H1 (cell line): Measurements from ENCODE around the gene DISC1. TPM values are rescaled to one million over a fixed set of nuclear protein-coding genes. Genes with fewer than 3 reads are reported as not detected.

Experiments
- CTCF ChIA-PET: fragments of 300-600 bp; sonication (Branson Sonifier 250); formaldehyde crosslinking; loops from one replicate; lab custom pipeline; 2021; ENCODE audit not compliant: partially characterized antibody; lab: Charles Lee
- POLR2A ChIA-PET: fragments of 300-600 bp; sonication (Branson Sonifier 250); formaldehyde crosslinking; loops from one replicate; lab custom pipeline; 2021; ENCODE audit warnings: inconsistent platforms; ENCODE audit not compliant: partially characterized antibody; lab: Charles Lee
- DNase-seq, 2 experiments: peaks; one replicate each; pipeline versions ENCODE4 v3.0.0 to v3.0.0-alpha.2; 2010 to 2022; ENCODE audit warnings: low spot score in 2 of 2, low read depth in 1 of 2, mixed read lengths in 1 of 2
- FAIRE-seq: peaks from 2 replicates; lab custom pipeline; 2011; peaks lifted over from hg19 to GRCh38; lab: Jason Lieb, UNC
- H2AFZ ChIP-seq: 2 replicates; pipeline ENCODE4 v1.8.1; 2012; ENCODE audit warnings: low read length, inconsistent platforms
- H2AK5ac ChIP-seq: 2 replicates; pipeline ENCODE4 v1.6.1; 2013; ENCODE audit warnings: low read depth, low read length
- H2BK120ac ChIP-seq: replicated peaks from 2 replicates; pipeline ENCODE3; 2013; ENCODE audit warnings: low read depth, low read length, inconsistent platforms
- H2BK12ac ChIP-seq: 2 replicates; pipeline ENCODE4 v1.6.1; 2013; ENCODE audit warnings: low read depth, low read length
- H2BK15ac ChIP-seq: 2 replicates; pipeline ENCODE4 v1.6.1; 2013; ENCODE audit warnings: low read length
- H2BK20ac ChIP-seq: 2 replicates; pipeline ENCODE4 v1.6.1; 2013; ENCODE audit warnings: low read length
- H2BK5ac ChIP-seq: 2 replicates; pipeline ENCODE4 v1.6.1; 2013; ENCODE audit warnings: low read depth, low read length
- H3K14ac ChIP-seq: 2 replicates; pipeline ENCODE4 v1.6.1; 2013; ENCODE audit warnings: inconsistent platforms; ENCODE audit not compliant: insufficient read length
- H3K18ac ChIP-seq: 2 replicates; pipeline ENCODE4 v1.6.1; 2013; ENCODE audit warnings: low read length; ENCODE audit errors: extremely low read depth
- H3K23ac ChIP-seq: 2 replicates; pipeline ENCODE4 v1.6.1; 2013; ENCODE audit warnings: inconsistent platforms; ENCODE audit not compliant: insufficient read length
- H3K23me2 ChIP-seq: 2 replicates; pipeline ENCODE4 v1.6.1; 2013; ENCODE audit warnings: low read depth, low read length
- H3K27ac ChIP-seq: 2 replicates; pipeline ENCODE4 v1.6.1; 2011; ENCODE audit warnings: low read depth, low read length, inconsistent platforms
- H3K27me3 ChIP-seq, 4 experiments: replicated peaks in 1 of 4; 1 replicate in 1 of 4; 2 replicates in 3 of 4; pipeline versions ENCODE4 v1.6.1 to v1.8.1; 2011 to 2013; ENCODE audit warnings: low read length in 3 of 4, mild to moderate bottlenecking in 3 of 4, inconsistent platforms in 2 of 4, mixed read lengths in 2 of 4, moderate library complexity in 1 of 4; ENCODE audit not compliant: control insufficient read depth in 3 of 4, insufficient read depth in 3 of 4; ENCODE audit errors: extremely low read depth in 1 of 4
- H3K36me3 ChIP-seq, 4 experiments: 2 replicates each; pipeline versions ENCODE4 v1.6.1 to v1.8.1; 2011 to 2013; ENCODE audit warnings: mild to moderate bottlenecking in 4 of 4, low read length in 3 of 4, moderate library complexity in 2 of 4, control low read depth in 1 of 4, inconsistent platforms in 1 of 4; ENCODE audit not compliant: insufficient read depth in 4 of 4, control insufficient read depth in 2 of 4
- H3K4ac ChIP-seq: replicated peaks from 2 replicates; pipeline ENCODE3; 2013; ENCODE audit warnings: low read length, low read depth, mixed read lengths, inconsistent platforms; ENCODE audit not compliant: insufficient read length
- H3K4me1 ChIP-seq, 4 experiments: replicated peaks in 1 of 4; 1 replicate in 1 of 4; 2 replicates in 3 of 4; pipeline versions ENCODE4 v1.6.1 to v1.8.1; 2011 to 2013; ENCODE audit warnings: low read length in 3 of 4, inconsistent platforms in 2 of 4, mixed read lengths in 1 of 4; ENCODE audit not compliant: insufficient read depth in 4 of 4, control insufficient read depth in 3 of 4
- H3K4me2 ChIP-seq, 2 experiments: 2 replicates each; pipeline versions ENCODE4 v1.6.1 to v1.8.1; 2011 to 2013; ENCODE audit warnings: low read depth in 2 of 2, low read length in 2 of 2, control low read depth in 1 of 2, inconsistent platforms in 1 of 2, mild to moderate bottlenecking in 1 of 2; ENCODE audit not compliant: insufficient read depth in 1 of 2
- H3K4me3 ChIP-seq, 4 experiments: fragments of 200-600, 300-600 bp in 1 of 4; sonication (generic), shearing (Covaris generic), sonication (Bioruptor Twin) in 1 of 4; 2 replicates each; pipeline versions ENCODE4 v1.5.1 to v1.8.1; 2011 to 2016; ENCODE audit warnings: low read length in 4 of 4, low read depth in 3 of 4, control low read depth in 2 of 4, inconsistent platforms in 2 of 4, mild to moderate bottlenecking in 2 of 4, mixed read lengths in 1 of 4, moderate library complexity in 1 of 4; ENCODE audit not compliant: insufficient read depth in 2 of 4; ENCODE audit errors: extremely low read depth in 1 of 4
- H3K56ac ChIP-seq: replicated peaks from 2 replicates; pipeline ENCODE3; 2013; ENCODE audit warnings: low read depth, mild to moderate bottlenecking, mixed read lengths, low read length, inconsistent platforms; ENCODE audit not compliant: insufficient read length
- H3K79me1 ChIP-seq: 2 replicates; pipeline ENCODE4 v1.6.1; 2013; ENCODE audit warnings: low read depth, low read length, control low read depth
- H3K79me2 ChIP-seq, 2 experiments: 2 replicates each; pipeline versions ENCODE4 v1.6.1 to v1.8.1; 2012 to 2013; ENCODE audit warnings: low read length in 2 of 2, mild to moderate bottlenecking in 2 of 2, inconsistent platforms in 1 of 2; ENCODE audit not compliant: insufficient read depth in 2 of 2, control insufficient read depth in 1 of 2
- H3K9ac ChIP-seq, 4 experiments: replicated peaks in 1 of 4; 1 replicate in 1 of 4; 2 replicates in 3 of 4; pipeline versions ENCODE4 v1.6.1 to v1.8.1; 2011 to 2013; ENCODE audit warnings: low read depth in 3 of 4, low read length in 3 of 4, control low read depth in 2 of 4, mild to moderate bottlenecking in 2 of 4, moderate library complexity in 2 of 4, inconsistent platforms in 1 of 4; ENCODE audit errors: extremely low read depth in 1 of 4
- H3K9me3 ChIP-seq, 2 experiments: 2 replicates each; pipeline versions ENCODE4 v1.6.1 to v1.8.1; 2012 to 2013; ENCODE audit warnings: mild to moderate bottlenecking in 2 of 2, moderate library complexity in 2 of 2, control low read depth in 1 of 2, inconsistent platforms in 1 of 2, low read depth in 1 of 2, low read length in 1 of 2, mixed read lengths in 1 of 2; ENCODE audit not compliant: insufficient read depth in 2 of 2
- H4K20me1 ChIP-seq, 2 experiments: replicated peaks in 1 of 2; 2 replicates each; pipeline versions ENCODE3 to v1.8.1; 2011 to 2013; ENCODE audit warnings: inconsistent platforms in 2 of 2, low read length in 2 of 2, mild to moderate bottlenecking in 1 of 2; ENCODE audit not compliant: insufficient read depth in 2 of 2, control insufficient read depth in 1 of 2
- H4K5ac ChIP-seq: 2 replicates; pipeline ENCODE4 v1.6.1; 2013; ENCODE audit warnings: low read length, low read depth, mixed read lengths, inconsistent platforms; ENCODE audit not compliant: insufficient read length
- H4K8ac ChIP-seq: 2 replicates; pipeline ENCODE4 v1.8.0; 2013; ENCODE audit warnings: mild to moderate bottlenecking, moderate library complexity, low read length, inconsistent platforms; ENCODE audit not compliant: insufficient read depth; ENCODE audit errors: extremely low read depth
- H4K91ac ChIP-seq: replicated peaks from 2 replicates; pipeline ENCODE3; 2013; ENCODE audit warnings: low read length, mixed read lengths, inconsistent platforms; ENCODE audit not compliant: insufficient read length
- ASH2L ChIP-seq: fragments of 200-600, 300-600 bp; sonication (generic); IDR thresholded peaks from one replicate; pipeline ENCODE4 v1.7.1; 2017; ENCODE audit warnings: low read length
- BACH1 ChIP-seq: IDR thresholded peaks from 2 replicates; pipeline ENCODE4 v1.6.1; 2012; ENCODE audit warnings: low read length, improper control_type of control experiment
- CREB1 ChIP-seq: IDR thresholded peaks from 2 replicates; pipeline ENCODE4 v1.6.1; 2012; ENCODE audit warnings: inconsistent platforms
- CTCF ChIP-seq, 3 experiments: IDR thresholded peaks; 1 replicate in 2 of 3; 2 replicates in 1 of 3; pipeline versions ENCODE4 v1.5.1 to v1.6.1; 2011; ENCODE audit warnings: low read length in 3 of 3, mild to moderate bottlenecking in 3 of 3, inconsistent platforms in 2 of 3, low read depth in 1 of 3, moderate library complexity in 1 of 3; ENCODE audit not compliant: insufficient read depth in 1 of 3; ENCODE audit errors: control extremely low read depth in 1 of 3
- EZH2 ChIP-seq: fragments of 200-600 bp; sonication (generic); IDR thresholded peaks from 2 replicates; pipeline ENCODE4 v1.7.1; 2012; ENCODE audit warnings: low read depth, mild to moderate bottlenecking, moderate library complexity, low read length, inconsistent platforms; ENCODE audit not compliant: severe bottlenecking
- FOSL1 ChIP-seq: IDR thresholded peaks from 2 replicates; pipeline ENCODE4 v1.6.1; 2011; ENCODE audit warnings: mild to moderate bottlenecking, low read depth, low read length, moderate library complexity; ENCODE audit not compliant: insufficient read depth
- HDAC2 ChIP-seq, 2 experiments: fragments of 300-600 bp in 1 of 2; sonication (generic) in 1 of 2; IDR thresholded peaks; 2 replicates each; pipeline ENCODE4 v1.6.1; 2011 to 2012; ENCODE audit warnings: low read depth in 2 of 2, low read length in 2 of 2, mild to moderate bottlenecking in 2 of 2, moderate library complexity in 2 of 2, borderline replicate concordance in 1 of 2, inconsistent platforms in 1 of 2
- JUND ChIP-seq: IDR thresholded peaks from 2 replicates; pipeline ENCODE4 v1.6.1; 2011; ENCODE audit warnings: mild to moderate bottlenecking, improper control_type of control experiment, low read length
- KDM1A ChIP-seq: fragments of 200-600, 300-600 bp; sonication (generic); IDR thresholded peaks from 2 replicates; pipeline ENCODE4 v1.7.1; 2016; ENCODE audit warnings: mild to moderate bottlenecking, low read length, borderline replicate concordance
- NANOG ChIP-seq: IDR thresholded peaks from 2 replicates; pipeline ENCODE4 v1.6.1; 2011; ENCODE audit warnings: low read length, low read depth, mild to moderate bottlenecking, inconsistent platforms; ENCODE audit not compliant: insufficient read depth, poor library complexity, severe bottlenecking
- POLR2A ChIP-seq, 2 experiments: IDR thresholded peaks; 1 replicate in 1 of 2; 2 replicates in 1 of 2; pipeline ENCODE4 v1.6.1; 2011; ENCODE audit warnings: low read depth in 2 of 2, low read length in 2 of 2, mild to moderate bottlenecking in 2 of 2; ENCODE audit errors: control extremely low read depth in 1 of 2
- WGBS, 2 experiments: shearing (Covaris generic) in 1 of 2; methylation state at CpG; one replicate each; pipeline versions ENCODE4 v1.1.6 to v1.1.7; 2013 to 2015; ENCODE audit warnings: low lambda C conversion rate in 2 of 2, mixed read lengths in 2 of 2, inconsistent platforms in 1 of 2, low coverage in 1 of 2, missing lambda C conversion rate in 1 of 2; ENCODE audit not compliant: insufficient replicate concordance in 2 of 2, insufficient coverage in 1 of 2, insufficient read length in 1 of 2; ENCODE audit errors: extremely low coverage in 1 of 2, missing lambda C conversion rate in 1 of 2; 5-methylcytosine and 5-hydroxymethylcytosine counted together
- polyA plus RNA-seq, 7 experiments: library from polyadenylated mRNA; depleted of rRNA in 3 of 7; stranded (reverse) in 5 of 7; unstranded in 2 of 7; fragments of >200 nt in 5 of 7; fragments of 200-250 nt in 2 of 7; gene quantifications; 1 replicate in 5 of 7; 2 replicates in 1 of 7; 4 replicates in 1 of 7; pipeline versions ENCODE4 v1.2.1 to v1.2.3, GENCODE V29; 2011 to 2013; ENCODE audit warnings: missing spikeins in 2 of 7, mixed read lengths in 2 of 7
- total RNA-seq: library from RNA; stranded (reverse); fragmentation: NEBNext Ultra II Directional; extraction: Animal tissue kit (Norgen Biotek cat#: 25700); gene quantifications from 2 replicates; pipeline ENCODE4 v1.2.1, GENCODE V29; 2021

Gene DISC1
- total and polyA plus RNA-seq, 2 of the 8 experiments (the other 6 are each of a cell fraction or from before 2014, with no cell fraction given), result 1.1 to 3.5 TPM

GRCh38 chr1:231991231-231991630 is 364.6 kb downstream of the DISC1 start:
- Histone ChIP-seq H3K4me3 (no peak overlapping the region), H4K91ac (no peak overlapping the region), H2BK12ac (no peak overlapping the region), H3K9ac (no peak overlapping the region), H3K4me2 (no peak overlapping the region), H2BK5ac (no peak overlapping the region), H3K23me2 (no peaks in the 10 kb centered on the region), H3K18ac (no peak overlapping the region), H3K79me2 (no peaks in the 10 kb centered on the region), H3K14ac (no peak overlapping the region), H4K8ac (no peak overlapping the region), H2BK20ac (no peak overlapping the region), H4K5ac (no peak overlapping the region), H4K20me1 (no peaks in the 10 kb centered on the region), H2AFZ (no peak overlapping the region), H3K27me3 (no peaks in the 10 kb centered on the region), H2BK15ac (no peak overlapping the region), H3K4me1 (peaks cover 0 to 6% (median 0%) of the 10 kb centered on the region in 4 experiments; a peak in 1 of 7 replicates), H3K56ac (no peak overlapping the region), H3K23ac (no peak overlapping the region), H3K27ac (no peak overlapping the region), H2BK120ac (no peak overlapping the region), H3K9me3 (no peaks in the 10 kb centered on the region), H2AK5ac (no peak overlapping the region), H3K36me3 (no peaks in the 10 kb centered on the region), H3K79me1 (no peaks in the 10 kb centered on the region), H3K4ac (no peak overlapping the region)
- POLR2A ChIA-PET, result interaction anchor here (0.9 kb wide), 1 partner anchor 33 kb away, joined by 3 read pairs; no protein-coding TSS in a partner anchor
- 93% methylated on average over 8 of the region's 8 CpGs; no CpG with 5 or more reads in 1 of the 2 experiments for WGBS, 2 experiments
- FAIRE-seq (no peak), DNase-seq (no peak)
- CTCF ChIA-PET, result interaction anchor here (0.9 to 1.0 kb wide), 2 partner anchors 9 to 59 kb away, joined by 3 read pairs; no protein-coding TSS in a partner anchor
- TF ChIP-seq CTCF (IDR thresholded peaks at IDR 0.05; ENCODE audit: control extremely low read depth in 1 of 3, insufficient read depth in 1 of 3, low read depth in 1 of 3, low read length in 3 of 3), result no peak
- no peak for TF ChIP-seq JUND
- TF ChIP-seq POLR2A (IDR thresholded peaks at IDR 0.05; ENCODE audit: control extremely low read depth in 1 of 2, low read depth in 2 of 2, low read length in 2 of 2), result no peak
- no peak for TF ChIP-seq EZH2
- no peak for TF ChIP-seq BACH1
- TF ChIP-seq NANOG, result no peak
- TF ChIP-seq HDAC2 (IDR thresholded peaks at IDR 0.05; ENCODE audit: borderline replicate concordance in 1 of 2, low read depth in 2 of 2, low read length in 2 of 2), result no peak
- no peak for TF ChIP-seq CREB1
- TF ChIP-seq FOSL1, result no peak
- no peak for TF ChIP-seq KDM1A
- no peak for TF ChIP-seq ASH2L
